ENCODE results near the gene GABBR2. TPM values are rescaled to one million over a fixed set of nuclear protein-coding genes. Genes with fewer than 3 reads are reported as not detected.

The GABBR2 gene
- total and polyA plus RNA-seq, 12 donors, result 0.17 to 9.0 (median 3.7) TPM

DNA sequence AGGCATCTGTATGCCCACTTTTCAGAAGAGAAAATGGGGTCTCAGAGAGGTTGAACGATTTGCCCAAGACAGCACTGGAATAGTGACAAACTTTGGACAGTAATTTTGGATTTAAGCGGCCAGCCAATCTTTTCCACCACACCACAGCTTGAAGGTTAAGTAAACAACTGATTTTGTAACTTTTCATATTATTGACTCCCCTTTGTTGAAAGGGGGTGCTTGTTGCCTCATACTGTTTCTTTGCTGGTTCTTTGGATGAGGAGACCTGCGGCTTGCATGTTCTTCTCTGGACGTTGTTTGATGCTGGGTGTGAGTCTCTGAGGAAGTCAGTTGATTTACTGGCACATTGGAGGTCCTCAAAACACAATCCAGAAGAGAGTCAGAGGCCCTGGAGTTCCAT lies 11.7 kb upstream of the GABBR2 start:
- DNase-seq, result no peak
- no peak overlapping the region for H3K4me3 ChIP-seq
- H3K27me3 ChIP-seq, result peaks cover 13% of the 10 kb centered on the region
- no peak overlapping the region for H3K27ac ChIP-seq
- WGBS, 4 donors, result 72 to 84% (median 78%) methylated on average over 4 of the region's 4 CpGs
- intact Hi-C loops (cut with DNase I), result no loop called here
- H3K9me3 ChIP-seq (replicated peaks in 1 of 3), result no peaks in the 10 kb centered on the region
- H3K36me3 ChIP-seq (replicated peaks in 1 of 2), result no peaks in the 10 kb centered on the region
- TF ChIP-seq POLR2A (IDR thresholded peaks at IDR 0.05), result no peak
- TF ChIP-seq, protein P1, sequence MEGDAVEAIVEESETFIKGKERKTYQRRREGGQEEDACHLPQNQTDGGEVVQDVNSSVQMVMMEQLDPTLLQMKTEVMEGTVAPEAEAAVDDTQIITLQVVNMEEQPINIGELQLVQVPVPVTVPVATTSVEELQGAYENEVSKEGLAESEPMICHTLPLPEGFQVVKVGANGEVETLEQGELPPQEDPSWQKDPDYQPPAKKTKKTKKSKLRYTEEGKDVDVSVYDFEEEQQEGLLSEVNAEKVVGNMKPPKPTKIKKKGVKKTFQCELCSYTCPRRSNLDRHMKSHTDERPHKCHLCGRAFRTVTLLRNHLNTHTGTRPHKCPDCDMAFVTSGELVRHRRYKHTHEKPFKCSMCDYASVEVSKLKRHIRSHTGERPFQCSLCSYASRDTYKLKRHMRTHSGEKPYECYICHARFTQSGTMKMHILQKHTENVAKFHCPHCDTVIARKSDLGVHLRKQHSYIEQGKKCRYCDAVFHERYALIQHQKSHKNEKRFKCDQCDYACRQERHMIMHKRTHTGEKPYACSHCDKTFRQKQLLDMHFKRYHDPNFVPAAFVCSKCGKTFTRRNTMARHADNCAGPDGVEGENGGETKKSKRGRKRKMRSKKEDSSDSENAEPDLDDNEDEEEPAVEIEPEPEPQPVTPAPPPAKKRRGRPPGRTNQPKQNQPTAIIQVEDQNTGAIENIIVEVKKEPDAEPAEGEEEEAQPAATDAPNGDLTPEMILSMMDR (IDR thresholded peaks at IDR 0.05), result no peak
- no peaks in the 10 kb centered on the region for H3K4me1 ChIP-seq (replicated peaks in 1 of 2)

DNA sequence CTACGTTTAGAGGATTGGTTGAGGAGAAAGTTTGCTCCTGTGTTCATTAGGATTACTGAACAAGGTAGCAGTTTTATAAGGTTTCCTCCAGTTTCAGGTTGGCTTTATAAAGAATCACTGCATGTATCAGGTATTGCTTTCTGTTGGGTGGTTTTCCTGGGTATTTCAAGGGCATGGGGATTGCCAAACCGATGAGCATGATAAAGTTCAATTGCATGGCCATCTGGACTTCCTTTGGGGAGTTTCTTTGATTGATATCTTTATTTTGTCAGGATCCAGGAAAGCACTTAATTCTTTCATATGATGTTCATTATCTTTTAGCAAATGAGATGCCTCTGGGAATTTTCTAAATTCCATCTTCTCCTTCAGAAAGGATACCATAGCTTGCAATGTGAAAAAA lies 10.3 kb upstream of the GABBR2 start:
- Histone ChIP-seq H3K27me3 (no peaks in the 10 kb centered on the region), H3K4me3 (no peak overlapping the region), H3K9me3 (replicated peaks in 1 of 3) (no peaks in the 10 kb centered on the region), H3K36me3 (replicated peaks in 1 of 2) (no peaks in the 10 kb centered on the region), H3K4me1 (replicated peaks in 1 of 2) (no peaks in the 10 kb centered on the region), H3K27ac (no peak overlapping the region)
- intact Hi-C loops (cut with DNase I), result no loop called here
- TF ChIP-seq, protein P1 (IDR thresholded peaks at IDR 0.05), result no peak
- TF ChIP-seq POLR2A (IDR thresholded peaks at IDR 0.05), result no peak
- WGBS, 4 donors, result 51 to 60% (median 57%) methylated on average over 2 of the region's 2 CpGs
- no peak for DNase-seq

DNA sequence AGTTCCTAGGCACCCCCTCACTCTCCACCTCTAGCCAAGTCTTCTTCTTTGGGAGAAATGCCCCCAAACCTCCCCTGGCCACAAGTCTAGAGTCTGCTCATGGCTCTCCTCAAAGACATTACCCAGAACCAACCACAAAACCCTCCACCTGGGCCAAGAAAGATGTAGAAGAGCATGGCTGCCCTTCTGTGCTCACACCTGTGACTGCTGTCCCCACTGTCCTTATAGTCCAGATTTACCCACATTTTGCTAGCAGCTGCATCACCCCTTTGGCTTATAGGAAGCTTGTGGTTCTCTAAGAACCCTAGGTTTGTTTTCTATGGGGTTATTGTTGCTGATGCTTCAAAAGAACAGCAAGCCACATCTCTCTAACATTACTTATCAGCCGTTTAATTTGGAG lies 6.1 kb upstream of the GABBR2 start:
- DNase-seq, result no peak
- TF ChIP-seq, protein P1 (IDR thresholded peaks at IDR 0.05), result no peak
- no peak for TF ChIP-seq POLR2A (IDR thresholded peaks at IDR 0.05)
- no peak overlapping the region for H3K27ac ChIP-seq
- H3K9me3 ChIP-seq (replicated peaks in 1 of 3), result no peaks in the 10 kb centered on the region
- no peak overlapping the region for H3K4me3 ChIP-seq
- H3K27me3 ChIP-seq, result peaks cover 10% of the 10 kb centered on the region
- intact Hi-C loops (cut with DNase I), result no loop called here
- no peaks in the 10 kb centered on the region for H3K4me1 ChIP-seq (replicated peaks in 1 of 2)
- H3K36me3 ChIP-seq (replicated peaks in 1 of 2), result no peaks in the 10 kb centered on the region
- WGBS, 4 donors, result 25 to 74% (median 53%) methylated on average over 1 of the region's 1 CpG

DNA sequence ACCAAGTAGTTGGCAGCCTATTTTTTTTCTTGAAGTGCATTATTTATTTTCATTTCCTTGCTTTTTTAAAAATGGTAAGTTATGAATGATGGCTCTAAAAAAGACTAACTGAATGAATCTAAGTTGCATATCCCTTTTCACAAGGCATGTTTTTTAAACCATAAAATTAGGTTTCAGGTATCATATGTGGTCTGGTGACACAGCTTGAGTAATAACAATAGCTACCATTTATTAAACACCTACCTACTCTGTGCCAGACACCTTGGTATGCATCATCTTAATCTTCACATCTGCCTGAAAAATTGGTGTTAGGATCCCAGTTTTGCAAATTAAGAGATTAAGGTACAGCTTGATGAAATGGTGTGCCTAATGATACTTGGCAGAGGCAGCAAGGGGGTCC lies 4.3 kb upstream of the GABBR2 start:
- intact Hi-C loops (cut with DNase I), result no loop called here
- Histone ChIP-seq H3K4me1 (replicated peaks in 1 of 2) (no peaks in the 10 kb centered on the region), H3K36me3 (replicated peaks in 1 of 2) (no peaks in the 10 kb centered on the region), H3K4me3 (no peak overlapping the region), H3K9me3 (replicated peaks in 1 of 3) (no peaks in the 10 kb centered on the region), H3K27ac (no peak overlapping the region), H3K27me3 (peaks cover 21% of the 10 kb centered on the region)
- DNase-seq, result no peak
- TF ChIP-seq, protein P1 (IDR thresholded peaks at IDR 0.05), result no peak
- no peak for TF ChIP-seq POLR2A (IDR thresholded peaks at IDR 0.05)

All from adrenal gland (tissue), 12 donors.